OCI-LY3 (cell line): Measurements from ENCODE around the gene MLXIPL.
A peak's percentile ranks its signal among the peaks of the same experiment; 100 is the strongest.
"Not testable (repeated sequence)": the region's sequence is repeated elsewhere in the genome, so short reads cannot be mapped to it uniquely, and the experiment has no call there.

Experiments
- H2AFZ ChIP-seq: fragments of 200-600, 300-600 bp; shearing (Covaris generic); 2 replicates; pipeline ENCODE4 v1.6.0; 2014; ENCODE audit warnings: antibody characterized with exemption, low read depth, low read length
- H3K27ac ChIP-seq: fragments of 200-600, 300-600 bp; sonication (generic); 2 replicates; pipeline ENCODE4 v1.5.1; 2014; ENCODE audit warnings: mild to moderate bottlenecking, low read length, moderate library complexity, mixed read lengths
- H3K27me3 ChIP-seq: fragments of 200-600, 300-600 bp; sonication (generic); 2 replicates; pipeline ENCODE4 v1.6.1; 2014; ENCODE audit warnings: low read depth, low read length, mixed read lengths
- H3K36me3 ChIP-seq: fragments of 200-600, 300-600 bp; sonication (generic); replicated peaks from 2 replicates; pipeline ENCODE3; 2014; ENCODE audit warnings: low read depth, low read length, mixed read lengths
- H3K4me1 ChIP-seq: fragments of 300-600, 200-600 bp; sonication (generic); 2 replicates; pipeline ENCODE4 v1.6.1; 2014; ENCODE audit warnings: low read length, mixed read lengths
- H3K4me2 ChIP-seq: fragments of 200-600, 300-600 bp; sonication (generic); 2 replicates; pipeline ENCODE4 v1.6.1; 2014; ENCODE audit warnings: low read length, mixed read lengths
- H3K4me3 ChIP-seq: fragments of 300-600, 200-600 bp; sonication (generic); 2 replicates; pipeline ENCODE4 v1.5.1; 2014; ENCODE audit warnings: antibody characterized with exemption, mild to moderate bottlenecking, low read length, moderate library complexity
- H3K79me2 ChIP-seq: fragments of 300-600, 200-600 bp; shearing (Covaris generic); 2 replicates; pipeline ENCODE4 v1.6.1; 2014; ENCODE audit warnings: mild to moderate bottlenecking, low read length, mixed read lengths
- H3K9ac ChIP-seq: fragments of 300-600, 200-600 bp; shearing (Covaris generic); 2 replicates; pipeline ENCODE4 v1.6.0; 2014; ENCODE audit warnings: mild to moderate bottlenecking, low read length, moderate library complexity
- H3K9me3 ChIP-seq: fragments of 200-600, 300-600 bp; shearing (Covaris generic); 2 replicates; pipeline ENCODE4 v1.6.1; 2014; ENCODE audit warnings: low read length, mixed read lengths; ENCODE audit not compliant: insufficient read depth
- H4K20me1 ChIP-seq: fragments of 200-600, 300-600 bp; sonication (generic); 2 replicates; pipeline ENCODE4 v1.6.1; 2016; ENCODE audit warnings: low read length, mixed read lengths; ENCODE audit not compliant: insufficient read depth
- CTCF ChIP-seq: fragments of 200-600, 300-600 bp; sonication (generic); IDR thresholded peaks from 2 replicates; pipeline ENCODE4 v1.5.1; 2014; ENCODE audit warnings: antibody characterized with exemption, low read length, low read depth
- EZH2phosphoT487 ChIP-seq: fragments of 200-600 bp; shearing (Covaris generic); IDR thresholded peaks from 2 replicates; pipeline ENCODE4 v1.6.1; 2018; ENCODE audit warnings: antibody characterized with exemption, mixed run types, low read depth

MLXIPL gene

GRCh38 chr7:73570521-73570920 is 53.8 kb downstream of the MLXIPL start:
- peaks cover 9% of the 10 kb centered on the region; the same call in 1 of the 2 replicates for H4K20me1 ChIP-seq
- H3K9ac ChIP-seq, result no peak overlapping the region
- peaks cover 51% of the 10 kb centered on the region for H3K36me3 ChIP-seq

GRCh38 chr7:73569042-73569608 is 55.2 kb downstream of the MLXIPL start:
- H3K36me3 ChIP-seq, result peaks cover 43% of the 10 kb centered on the region
- peaks cover under 1% of the 10 kb centered on the region; the same call in 1 of the 2 replicates for H3K79me2 ChIP-seq
- no peaks in the 10 kb centered on the region for H3K27me3 ChIP-seq

More at GRCh38 chr7:73570521-73570920, 53.8 kb downstream of the MLXIPL start:
- H3K27ac ChIP-seq, result no peak overlapping the region
- H3K4me1 ChIP-seq, result peaks cover 8% of the 10 kb centered on the region; the same call in 1 of the 2 replicates
- no peak overlapping the region for H2AFZ ChIP-seq
- TF ChIP-seq EZH2phosphoT487 (no peak), CTCF (no peak)
- H3K4me2 ChIP-seq, result no peak overlapping the region
- H3K4me3 ChIP-seq, result no peak overlapping the region
- peaks cover 11% of the 10 kb centered on the region for H3K79me2 ChIP-seq
- H3K27me3 ChIP-seq, result no peaks in the 10 kb centered on the region
- no peaks in the 10 kb centered on the region for H3K9me3 ChIP-seq

GRCh38 chr7:73567846-73568685 is 56.3 kb downstream of the MLXIPL start:
- Histone ChIP-seq H3K4me3 (no peak overlapping the region), H3K4me2 (no peak overlapping the region), H3K36me3 (peaks cover 33% of the 10 kb centered on the region), H3K79me2 (no peaks in the 10 kb centered on the region), H3K27ac (no peak overlapping the region), H3K9me3 (no peaks in the 10 kb centered on the region), H3K4me1 (peaks cover 8% of the 10 kb centered on the region; the same call in 1 of the 2 replicates), H4K20me1 (no peaks in the 10 kb centered on the region), H3K9ac (no peak overlapping the region), H2AFZ (no peak overlapping the region), H3K27me3 (no peaks in the 10 kb centered on the region)
- TF ChIP-seq EZH2phosphoT487, result no peak

More at GRCh38 chr7:73569042-73569608, 55.2 kb downstream of the MLXIPL start:
- no peak overlapping the region for H3K9ac ChIP-seq
- no peaks in the 10 kb centered on the region for H3K9me3 ChIP-seq
- peaks cover 4% of the 10 kb centered on the region; the same call in 1 of the 2 replicates for H4K20me1 ChIP-seq
- H2AFZ ChIP-seq, result no peak overlapping the region
- no peak overlapping the region for H3K4me2 ChIP-seq
- H3K27ac ChIP-seq, result no peak overlapping the region
- H3K4me3 ChIP-seq, result no peak overlapping the region
- TF ChIP-seq CTCF, result no peak
- TF ChIP-seq EZH2phosphoT487, result no peak
- peaks cover 8% of the 10 kb centered on the region; the same call in 1 of the 2 replicates for H3K4me1 ChIP-seq

GRCh38 chr7:73567140-73567539 is 57.2 kb downstream of the MLXIPL start:
- H3K4me1 ChIP-seq, result peaks cover 8% of the 10 kb centered on the region; the same call in 1 of the 2 replicates
- TF ChIP-seq CTCF (no peak), EZH2phosphoT487 (no peak)
- H3K27ac ChIP-seq, result no peak overlapping the region
- H3K9me3 ChIP-seq, result 0 out of 2 replicates have a peak, but pooled peaks cover 4% of the 10 kb centered on the region
- H3K27me3 ChIP-seq, result no peaks in the 10 kb centered on the region
- H3K9ac ChIP-seq, result no peak overlapping the region
- H3K79me2 ChIP-seq, result no peaks in the 10 kb centered on the region
- H3K4me3 ChIP-seq, result no peak overlapping the region
- no peaks in the 10 kb centered on the region for H4K20me1 ChIP-seq
- no peak overlapping the region for H3K4me2 ChIP-seq
- peaks cover 24% of the 10 kb centered on the region for H3K36me3 ChIP-seq
- no peak overlapping the region for H2AFZ ChIP-seq

- Histone ChIP-seq H3K36me3 (peaks cover 24% of the 10 kb centered on the region), H3K4me1 (peaks cover 12% of the 10 kb centered on the region; the same call in 1 of the 2 replicates), H3K4me2 (peak overlapping the region; percentile 92), H3K4me3 (peak overlapping the region; percentile 69), H2AFZ (peak overlapping the region; percentile 67; the same call in 1 of the 2 replicates), H3K9ac (peak overlapping the region; percentile 49; the same call in 1 of the 2 replicates)
- H3K79me2 ChIP-seq, H3K27me3 ChIP-seq, H3K27ac ChIP-seq, H4K20me1 ChIP-seq, H3K9me3 ChIP-seq: not testable (repeated sequence)
Measured at GRCh38 chr7:73566431-73566830, 57.9 kb downstream of the MLXIPL start.
